ENCODE data around the gene SNRPD1. TPM values are rescaled to one million over a fixed set of nuclear protein-coding genes. Genes with fewer than 3 reads are reported as not detected.
"Not testable (repeated sequence)": the region's sequence is repeated elsewhere in the genome, so short reads cannot be mapped to it uniquely, and the experiment has no call there.

Gene SNRPD1
- total RNA-seq, 2 donors from 2014 or later, result 98.9 to 114 TPM

DNA sequence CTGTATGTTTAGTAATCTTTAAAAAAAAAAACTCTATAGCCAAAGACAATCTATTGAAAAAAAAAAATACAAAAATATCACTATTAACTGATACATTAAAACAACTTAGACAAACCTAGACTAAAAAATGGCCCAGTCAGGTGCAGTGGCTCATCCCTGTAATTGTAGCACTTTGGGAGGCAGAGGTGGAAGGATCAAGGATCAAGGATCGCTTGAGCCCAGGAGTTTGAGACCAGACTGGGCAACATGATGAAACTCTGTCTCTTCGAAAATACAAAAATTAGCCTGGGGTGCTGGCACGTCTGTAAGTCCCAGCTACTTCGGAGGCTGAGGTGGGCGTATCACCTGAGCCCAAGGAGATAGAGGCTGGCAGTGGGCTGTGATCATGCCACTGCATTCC lies 27.7 kb upstream of the SNRPD1 start:
- H3K9me3 ChIP-seq (ENCODE audit: control insufficient read depth, low read length), result no peaks in the 10 kb centered on the region
- peaks cover 3% of the 10 kb centered on the region for H3K9me3 Mint-ChIP-seq
- no peak for DNase-seq
- H3K27ac ChIP-seq (ENCODE audit: low read depth, low read length), result no peak overlapping the region
- WGBS, 2 experiments (ENCODE audit: insufficient coverage in 1 of 2, insufficient read length in 1 of 2), result 94 to 97% methylated on average over 4 to 5 of the region's 5 CpGs
- H3K4me3 Mint-ChIP-seq, result no peak overlapping the region
- TF ChIP-seq, protein P1, sequence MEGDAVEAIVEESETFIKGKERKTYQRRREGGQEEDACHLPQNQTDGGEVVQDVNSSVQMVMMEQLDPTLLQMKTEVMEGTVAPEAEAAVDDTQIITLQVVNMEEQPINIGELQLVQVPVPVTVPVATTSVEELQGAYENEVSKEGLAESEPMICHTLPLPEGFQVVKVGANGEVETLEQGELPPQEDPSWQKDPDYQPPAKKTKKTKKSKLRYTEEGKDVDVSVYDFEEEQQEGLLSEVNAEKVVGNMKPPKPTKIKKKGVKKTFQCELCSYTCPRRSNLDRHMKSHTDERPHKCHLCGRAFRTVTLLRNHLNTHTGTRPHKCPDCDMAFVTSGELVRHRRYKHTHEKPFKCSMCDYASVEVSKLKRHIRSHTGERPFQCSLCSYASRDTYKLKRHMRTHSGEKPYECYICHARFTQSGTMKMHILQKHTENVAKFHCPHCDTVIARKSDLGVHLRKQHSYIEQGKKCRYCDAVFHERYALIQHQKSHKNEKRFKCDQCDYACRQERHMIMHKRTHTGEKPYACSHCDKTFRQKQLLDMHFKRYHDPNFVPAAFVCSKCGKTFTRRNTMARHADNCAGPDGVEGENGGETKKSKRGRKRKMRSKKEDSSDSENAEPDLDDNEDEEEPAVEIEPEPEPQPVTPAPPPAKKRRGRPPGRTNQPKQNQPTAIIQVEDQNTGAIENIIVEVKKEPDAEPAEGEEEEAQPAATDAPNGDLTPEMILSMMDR (conservative IDR thresholded peaks at IDR 0.05), result no peak
- peaks cover 21% of the 10 kb centered on the region for H3K36me3 Mint-ChIP-seq (ENCODE audit: low read depth)
- peaks cover 19% of the 10 kb centered on the region for H3K36me3 ChIP-seq (ENCODE audit: control insufficient read depth, insufficient read depth, low read length)
- no peaks in the 10 kb centered on the region for H3K27me3 Mint-ChIP-seq (ENCODE audit: insufficient read depth)
- no peaks in the 10 kb centered on the region for H3K4me1 ChIP-seq (ENCODE audit: control insufficient read depth, insufficient read depth, low read length)
- no peaks in the 10 kb centered on the region for H3K4me1 Mint-ChIP-seq
- H3K27me3 ChIP-seq (ENCODE audit: control insufficient read depth, insufficient read depth, low read length, poor library complexity, severe bottlenecking), result no peaks in the 10 kb centered on the region
- no peak overlapping the region for H3K4me3 ChIP-seq (ENCODE audit: low read length)
- no peak overlapping the region for H3K27ac Mint-ChIP-seq
- H3K9ac ChIP-seq (ENCODE audit: extremely low read depth, low read length, poor library complexity, severe bottlenecking), result no peak overlapping the region

DNA sequence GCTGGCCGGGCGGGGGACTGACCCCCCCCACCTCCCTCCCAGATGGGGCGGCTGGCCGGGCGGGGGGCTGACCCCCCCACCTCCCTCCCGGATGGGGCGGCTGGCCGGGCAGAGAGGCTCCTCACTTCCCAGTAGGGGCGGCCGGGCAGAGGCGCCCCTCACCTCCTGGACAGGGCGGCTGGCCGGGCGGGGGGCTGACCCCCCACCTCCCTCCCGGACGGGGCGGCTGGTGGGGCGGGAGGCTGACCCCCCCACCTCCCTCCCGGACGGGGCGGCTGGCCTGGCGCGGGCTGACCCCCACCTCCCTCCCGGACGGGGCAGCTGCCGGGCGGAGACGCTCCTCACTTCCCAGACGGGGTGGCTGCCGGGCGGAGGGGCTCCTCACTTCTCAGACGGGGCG lies 19.8 kb upstream of the SNRPD1 start:
- peaks cover 34% of the 10 kb centered on the region for H3K9me3 Mint-ChIP-seq
- H3K27ac ChIP-seq (ENCODE audit: low read depth, low read length); H3K4me1 Mint-ChIP-seq; H3K27me3 Mint-ChIP-seq (ENCODE audit: insufficient read depth); H3K4me1 ChIP-seq (ENCODE audit: control insufficient read depth, insufficient read depth, low read length); DNase-seq; H3K9ac ChIP-seq (ENCODE audit: extremely low read depth, low read length, poor library complexity, severe bottlenecking); H3K4me3 Mint-ChIP-seq; H3K4me3 ChIP-seq (ENCODE audit: low read length); H3K27ac Mint-ChIP-seq; H3K27me3 ChIP-seq (ENCODE audit: control insufficient read depth, insufficient read depth, low read length, poor library complexity, severe bottlenecking): not testable (repeated sequence)
- 91% methylated on average over 12 of the region's 33 CpGs; no CpG with 5 or more reads in 1 of the 2 experiments for WGBS, 2 experiments (ENCODE audit: insufficient coverage in 1 of 2, insufficient read length in 1 of 2)
- peaks cover 22% of the 10 kb centered on the region for H3K36me3 ChIP-seq (ENCODE audit: control insufficient read depth, insufficient read depth, low read length)
- H3K36me3 Mint-ChIP-seq (ENCODE audit: low read depth), result peaks cover 45% of the 10 kb centered on the region
- H3K9me3 ChIP-seq (ENCODE audit: control insufficient read depth, low read length), result peaks cover 17% of the 10 kb centered on the region

GRCh38 chr18:21593540-21594257 lies 18.4 kb upstream of the SNRPD1 start:
- Mint-ChIP-seq H3K4me1 (peaks cover 3% of the 10 kb centered on the region), H3K36me3 (ENCODE audit: low read depth) (peaks cover 44% of the 10 kb centered on the region), H3K27me3 (ENCODE audit: insufficient read depth) (no peaks in the 10 kb centered on the region), H3K9me3 (peaks cover 34% of the 10 kb centered on the region), H3K27ac (no peak overlapping the region), H3K4me3 (no peak overlapping the region)
- no peaks in the 10 kb centered on the region for H3K27me3 ChIP-seq (ENCODE audit: control insufficient read depth, insufficient read depth, low read length, poor library complexity, severe bottlenecking)
- H3K36me3 ChIP-seq (ENCODE audit: control insufficient read depth, insufficient read depth, low read length), result peaks cover 29% of the 10 kb centered on the region
- no peak overlapping the region for H3K9ac ChIP-seq (ENCODE audit: extremely low read depth, low read length, poor library complexity, severe bottlenecking)
- 80 to 99% methylated on average over 1 to 3 of the region's 7 CpGs for WGBS, 2 experiments (ENCODE audit: insufficient coverage in 1 of 2, insufficient read length in 1 of 2)
- TF ChIP-seq, protein P1 (conservative IDR thresholded peaks at IDR 0.05), result no peak
- H3K4me3 ChIP-seq (ENCODE audit: low read length), result no peak overlapping the region
- H3K9me3 ChIP-seq (ENCODE audit: control insufficient read depth, low read length), result peaks cover 17% of the 10 kb centered on the region
- no peak overlapping the region for H3K27ac ChIP-seq (ENCODE audit: low read depth, low read length)
- H3K4me1 ChIP-seq (ENCODE audit: control insufficient read depth, insufficient read depth, low read length), result no peaks in the 10 kb centered on the region
- no peak for DNase-seq
